Endodermal cell (in vitro differentiated cells): ENCODE measurements around the gene RTP2. TPM values are rescaled to one million over a fixed set of nuclear protein-coding genes. Genes with fewer than 3 reads are reported as not detected.

Source experiments
- DNase-seq: peaks from one replicate; pipeline ENCODE4 v3.0.0-alpha.2; 2017
- H3K27ac ChIP-seq: 2 replicates; pipeline ENCODE4 v1.5.1; 2013; ENCODE audit warnings: mild to moderate bottlenecking, low read depth, low read length, moderate library complexity
- H3K27me3 ChIP-seq: 2 replicates; pipeline ENCODE4 v1.6.1; 2013; ENCODE audit warnings: mild to moderate bottlenecking, low read length, moderate library complexity; ENCODE audit not compliant: insufficient read depth, control insufficient read depth, poor library complexity, severe bottlenecking
- H3K36me3 ChIP-seq: 2 replicates; pipeline ENCODE4 v1.7.0; 2013; ENCODE audit warnings: mild to moderate bottlenecking, low read length, moderate library complexity; ENCODE audit not compliant: control insufficient read depth, insufficient read depth
- H3K4me1 ChIP-seq: one replicate; pipeline ENCODE4 v1.7.0; 2013; ENCODE audit warnings: low read length; ENCODE audit not compliant: control insufficient read depth, insufficient read depth
- H3K4me3 ChIP-seq: 2 replicates; pipeline ENCODE4 v1.5.1; 2013; ENCODE audit warnings: mild to moderate bottlenecking, low read length, moderate library complexity
- H3K9ac ChIP-seq: 2 replicates; pipeline ENCODE4 v1.6.1; 2013; ENCODE audit warnings: mild to moderate bottlenecking, low read length, moderate library complexity; ENCODE audit not compliant: poor library complexity, severe bottlenecking; ENCODE audit errors: extremely low read depth
- H3K9me3 ChIP-seq: 2 replicates; pipeline ENCODE4 v1.6.1; 2013; ENCODE audit warnings: mild to moderate bottlenecking, low read length, moderate library complexity; ENCODE audit not compliant: control insufficient read depth
- H3K27ac Mint-ChIP-seq: 2 replicates; pipeline ENCODE4 v1.8.0; 2020; ENCODE audit warnings: mixed read lengths
- H3K27me3 Mint-ChIP-seq: 2 replicates; pipeline ENCODE4 v1.8.0; 2021; ENCODE audit warnings: mild to moderate bottlenecking, mixed read lengths; ENCODE audit not compliant: insufficient read depth
- H3K36me3 Mint-ChIP-seq: 2 replicates; pipeline ENCODE4 v1.8.0; 2020; ENCODE audit warnings: low read depth, mixed read lengths
- H3K4me1 Mint-ChIP-seq: 2 replicates; pipeline ENCODE4 v1.8.0; 2020; ENCODE audit warnings: mixed read lengths
- H3K4me3 Mint-ChIP-seq: 2 replicates; pipeline ENCODE4 v1.8.0; 2020; ENCODE audit warnings: mild to moderate bottlenecking, moderate library complexity, mixed read lengths
- H3K9me3 Mint-ChIP-seq: 2 replicates; pipeline ENCODE4 v1.8.0; 2020; ENCODE audit warnings: mild to moderate bottlenecking, mixed read lengths
- CTCF ChIP-seq: fragments of 200-600 bp; sonication (generic); conservative IDR thresholded peaks from 2 replicates; pipeline ENCODE4 v1.5.0; 2021; ENCODE audit warnings: antibody characterized with exemption, mild to moderate bottlenecking
- WGBS, 2 experiments: methylation state at CpG; one replicate each; pipeline versions ENCODE4 v1.1.5 to v1.1.7; 2013; ENCODE audit warnings: missing lambda C conversion rate in 2 of 2, mixed read lengths in 1 of 2; ENCODE audit not compliant: insufficient coverage in 1 of 2, insufficient read length in 1 of 2; 5-methylcytosine and 5-hydroxymethylcytosine counted together
- total RNA-seq, 2 donors: library from RNA; stranded (reverse); fragmentation: NEBNext Ultra II Directional in 1 of 2; extraction: Animal tissue kit (Norgen Biotek cat#: 25700) in 1 of 2; gene quantifications; 2 replicates in 1 of 2; 3 replicates in 1 of 2; pipeline ENCODE4 v1.2.1, GENCODE V29; 2021

Gene RTP2
- total RNA-seq, 2 donors from 2014 or later: not detected

DNA sequence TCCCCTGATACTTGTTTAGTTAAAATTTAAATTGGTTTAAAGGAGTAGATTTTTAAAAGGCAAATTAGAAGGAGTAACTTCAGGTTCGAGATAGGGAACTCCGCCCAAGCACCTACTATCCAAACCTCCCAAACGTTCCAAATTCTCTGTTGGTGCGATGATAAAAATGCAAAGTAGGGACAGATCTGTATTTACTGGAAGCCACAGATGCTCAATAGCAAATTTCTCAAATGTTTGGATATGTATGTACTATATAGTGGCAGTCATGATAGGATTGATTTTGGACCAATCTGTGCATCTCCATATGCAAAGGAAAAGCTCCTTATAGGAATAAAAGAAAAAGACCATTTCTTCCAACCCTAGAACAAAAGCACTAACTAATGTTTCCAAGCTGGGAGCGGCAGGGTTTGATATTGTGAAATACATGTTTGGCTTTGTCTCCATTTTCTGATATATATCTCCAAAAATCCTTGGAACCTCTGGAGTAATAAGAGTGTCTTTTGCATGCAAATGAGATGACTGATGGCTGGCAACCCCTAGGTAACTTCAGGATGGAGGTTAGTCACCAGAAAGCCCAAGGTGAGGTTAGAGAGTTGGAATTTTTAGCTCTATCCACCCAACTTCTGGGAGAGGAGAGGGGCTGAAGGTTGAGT lies 15.6 kb downstream of the RTP2 start:
- no peaks in the 10 kb centered on the region for H3K27me3 ChIP-seq
- no peaks in the 10 kb centered on the region for H3K36me3 ChIP-seq
- 96 to 98% methylated on average over 4 of the region's 5 CpGs for WGBS, 2 experiments
- Mint-ChIP-seq H3K36me3 (no peaks in the 10 kb centered on the region), H3K4me1 (no peaks in the 10 kb centered on the region), H3K27ac (no peak overlapping the region), H3K4me3 (no peak overlapping the region), H3K27me3 (no peaks in the 10 kb centered on the region), H3K9me3 (peaks cover 25% of the 10 kb centered on the region)
- no peak for TF ChIP-seq CTCF
- H3K27ac ChIP-seq: no peak overlapping the region
- peaks cover 19% of the 10 kb centered on the region for H3K9me3 ChIP-seq
- no peak for DNase-seq
- H3K4me3 ChIP-seq: no peak overlapping the region
- H3K9ac ChIP-seq: no peak overlapping the region
- H3K4me1 ChIP-seq: no peaks in the 10 kb centered on the region

GRCh38 chr3:187685948-187686347 lies 16.4 kb downstream of the RTP2 start:
- no peak for TF ChIP-seq CTCF
- Mint-ChIP-seq H3K27me3 (no peaks in the 10 kb centered on the region), H3K9me3 (peaks cover 25% of the 10 kb centered on the region), H3K4me3 (no peak overlapping the region), H3K27ac (no peak overlapping the region), H3K36me3 (no peaks in the 10 kb centered on the region), H3K4me1 (no peaks in the 10 kb centered on the region)
- Histone ChIP-seq H3K27ac (no peak overlapping the region), H3K4me3 (no peak overlapping the region), H3K36me3 (no peaks in the 10 kb centered on the region), H3K27me3 (no peaks in the 10 kb centered on the region), H3K9ac (no peak overlapping the region), H3K4me1 (no peaks in the 10 kb centered on the region), H3K9me3 (peaks cover 19% of the 10 kb centered on the region)
- no peak for DNase-seq
- WGBS, 2 experiments: 92 to 93% methylated on average over 7 of the region's 7 CpGs

GRCh38 chr3:187684880-187685279 lies 17.5 kb downstream of the RTP2 start:
- no peak for TF ChIP-seq CTCF
- Mint-ChIP-seq H3K4me3 (no peak overlapping the region), H3K36me3 (no peaks in the 10 kb centered on the region), H3K27ac (no peak overlapping the region), H3K27me3 (peaks cover 4% of the 10 kb centered on the region), H3K9me3 (peaks cover 25% of the 10 kb centered on the region), H3K4me1 (no peaks in the 10 kb centered on the region)
- no peaks in the 10 kb centered on the region for H3K4me1 ChIP-seq
- H3K36me3 ChIP-seq: no peaks in the 10 kb centered on the region
- no peak for DNase-seq
- H3K9me3 ChIP-seq: peaks cover 19% of the 10 kb centered on the region
- no peak overlapping the region for H3K27ac ChIP-seq
- H3K9ac ChIP-seq: no peak overlapping the region
- 100% methylated on average over 1 of the region's 2 CpGs; no CpG with 5 or more reads in 1 of the 2 experiments for WGBS, 2 experiments
- no peak overlapping the region for H3K4me3 ChIP-seq
- H3K27me3 ChIP-seq: no peaks in the 10 kb centered on the region
